Smooth muscle cell (in vitro differentiated cells): Measurements from ENCODE around the gene RAB7B. TPM values are rescaled to one million over a fixed set of nuclear protein-coding genes. Genes with fewer than 3 reads are reported as not detected.
"Not testable (repeated sequence)": the region's sequence is repeated elsewhere in the genome, so short reads cannot be mapped to it uniquely, and the experiment has no call there.

Source experiments
- DNase-seq: peaks from one replicate; lab custom pipeline; 2025; ENCODE audit not compliant: unreplicated experiment; lab: John Stamatoyannopoulos, UW
- H2AFZ ChIP-seq: fragments of 200-600 bp; sonication (generic); 2 replicates; pipeline ENCODE4 v1.6.0; 2016; ENCODE audit warnings: antibody characterized with exemption, low read depth, mild to moderate bottlenecking
- H3F3A ChIP-seq: fragments of 200-600 bp; sonication (generic); 2 replicates; pipeline ENCODE4 v1.6.0; 2017; ENCODE audit warnings: antibody characterized with exemption, low read depth
- H3K27ac ChIP-seq: fragments of 200-600 bp; sonication (generic); 2 replicates; pipeline ENCODE4 v1.5.1; 2016; ENCODE audit warnings: low read depth, mild to moderate bottlenecking
- H3K27me3 ChIP-seq: fragments of 200-600 bp; sonication (generic); 2 replicates; pipeline ENCODE4 v1.6.1; 2016; ENCODE audit warnings: low read depth, mild to moderate bottlenecking
- H3K36me3 ChIP-seq: fragments of 200-600 bp; sonication (generic); 2 replicates; pipeline ENCODE4 v1.5.1; 2016; ENCODE audit warnings: low read depth
- H3K4me1 ChIP-seq: fragments of 200-600 bp; sonication (generic); 2 replicates; pipeline ENCODE4 v1.5.1; 2016; ENCODE audit warnings: low read depth
- H3K4me2 ChIP-seq: fragments of 200-600 bp; sonication (generic); 2 replicates; pipeline ENCODE4 v1.6.0; 2016; ENCODE audit warnings: mild to moderate bottlenecking
- H3K4me3 ChIP-seq: fragments of 200-600 bp; sonication (generic); 2 replicates; pipeline ENCODE4 v1.5.1; 2016; ENCODE audit warnings: mild to moderate bottlenecking
- H3K79me2 ChIP-seq: fragments of 200-600 bp; sonication (generic); 2 replicates; pipeline ENCODE4 v1.6.0; 2016; ENCODE audit warnings: low read depth, mild to moderate bottlenecking
- H3K9ac ChIP-seq: fragments of 200-600 bp; sonication (generic); 2 replicates; pipeline ENCODE4 v1.6.0; 2016; ENCODE audit warnings: low read depth
- H3K9me3 ChIP-seq: fragments of 200-600 bp; sonication (generic); replicated peaks from 2 replicates; pipeline ENCODE4 v1.5.1; 2016; ENCODE audit warnings: low read depth
- H4K20me1 ChIP-seq: fragments of 200-600 bp; sonication (generic); 2 replicates; pipeline ENCODE4 v1.6.0; 2016; ENCODE audit warnings: low read depth
- WGBS: methylation state at CpG from one replicate; pipeline ENCODE4 v1.1.7; 2016; ENCODE audit warnings: low lambda C conversion rate; 5-methylcytosine and 5-hydroxymethylcytosine counted together
- polyA plus RNA-seq: library from polyadenylated mRNA; unstranded; fragments of >200 nt; fragmentation: Nextera tagmentation; extraction: Ambion mirVana; gene quantifications from 2 replicates; pipeline ENCODE4 v1.2.1, GENCODE V29; 2016
- total RNA-seq: library from RNA; depleted of rRNA; stranded (reverse); fragments of >200 nt; gene quantifications from 2 replicates; pipeline ENCODE4 v1.2.3, GENCODE V29; 2014
- TF ChIP-seq, protein P1 (sequence below): fragments of 200-600 bp; sonication (generic); IDR thresholded peaks from 2 replicates; pipeline ENCODE4 v1.5.1; 2017; ENCODE audit warnings: borderline replicate concordance, mild to moderate bottlenecking, antibody characterized with exemption; ENCODE audit not compliant: insufficient read depth, poor library complexity, severe bottlenecking

RAB7B gene
- total and polyA plus RNA-seq, 2 experiments from 2014 or later, result 13.0 to 13.6 TPM

GRCh38 chr1:206001476-206001888 lies 1.7 kb downstream of the RAB7B start:
- Histone ChIP-seq H3K9ac (peak overlapping the region; percentile 65), H3K4me1 (peaks cover 34% of the 10 kb centered on the region), H4K20me1 (peaks cover 3% of the 10 kb centered on the region), H3K4me3 (peak overlapping the region; percentile 38), H3K79me2 (peaks cover 16% of the 10 kb centered on the region), H3K9me3 (no peaks in the 10 kb centered on the region), H3K27me3 (no peaks in the 10 kb centered on the region), H3K4me2 (peak overlapping the region; percentile 87), H3K36me3 (no peaks in the 10 kb centered on the region), H3K27ac (peak overlapping the region; percentile 97), H2AFZ (no peak overlapping the region), H3F3A (peaks cover 36% of the 10 kb centered on the region)
- 21% methylated on average over 3 of the region's 3 CpGs for WGBS
- peak; percentile 22 for DNase-seq
- TF ChIP-seq, protein P1, sequence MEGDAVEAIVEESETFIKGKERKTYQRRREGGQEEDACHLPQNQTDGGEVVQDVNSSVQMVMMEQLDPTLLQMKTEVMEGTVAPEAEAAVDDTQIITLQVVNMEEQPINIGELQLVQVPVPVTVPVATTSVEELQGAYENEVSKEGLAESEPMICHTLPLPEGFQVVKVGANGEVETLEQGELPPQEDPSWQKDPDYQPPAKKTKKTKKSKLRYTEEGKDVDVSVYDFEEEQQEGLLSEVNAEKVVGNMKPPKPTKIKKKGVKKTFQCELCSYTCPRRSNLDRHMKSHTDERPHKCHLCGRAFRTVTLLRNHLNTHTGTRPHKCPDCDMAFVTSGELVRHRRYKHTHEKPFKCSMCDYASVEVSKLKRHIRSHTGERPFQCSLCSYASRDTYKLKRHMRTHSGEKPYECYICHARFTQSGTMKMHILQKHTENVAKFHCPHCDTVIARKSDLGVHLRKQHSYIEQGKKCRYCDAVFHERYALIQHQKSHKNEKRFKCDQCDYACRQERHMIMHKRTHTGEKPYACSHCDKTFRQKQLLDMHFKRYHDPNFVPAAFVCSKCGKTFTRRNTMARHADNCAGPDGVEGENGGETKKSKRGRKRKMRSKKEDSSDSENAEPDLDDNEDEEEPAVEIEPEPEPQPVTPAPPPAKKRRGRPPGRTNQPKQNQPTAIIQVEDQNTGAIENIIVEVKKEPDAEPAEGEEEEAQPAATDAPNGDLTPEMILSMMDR, result no peak

DNA sequence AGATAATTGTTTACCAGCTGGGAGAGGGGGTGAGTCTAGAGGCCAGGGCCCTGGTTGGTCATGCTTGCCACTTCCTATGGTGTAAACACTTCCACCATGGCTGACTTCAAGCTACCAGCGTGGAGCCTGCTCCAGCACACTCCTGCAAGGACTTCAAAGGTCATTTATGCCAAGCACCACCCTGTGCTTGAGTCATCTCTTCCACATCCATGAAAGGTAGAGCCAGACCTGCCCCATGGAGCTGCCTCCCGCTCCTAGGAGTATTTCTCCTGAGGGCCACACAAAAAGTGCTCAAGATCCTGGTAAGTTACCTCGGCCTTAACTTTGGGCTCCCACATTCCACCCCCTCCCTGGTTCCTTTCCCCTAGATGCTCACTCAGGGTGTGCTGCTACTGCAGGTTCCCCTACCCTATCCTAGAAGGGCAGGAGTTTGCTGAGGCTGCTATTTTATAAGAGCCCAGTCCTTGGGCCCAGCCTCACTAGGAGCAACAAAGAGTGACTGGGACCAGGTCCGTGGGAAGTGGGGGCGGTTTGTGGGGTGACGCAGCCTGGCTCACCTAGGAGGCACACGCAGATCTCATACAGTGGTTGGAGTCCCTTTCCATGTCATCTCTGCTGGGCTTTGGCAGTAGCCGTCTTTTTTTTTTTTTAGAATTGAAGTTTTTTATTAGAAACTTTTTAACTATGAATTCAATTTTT lies 2.4 kb downstream of the RAB7B start:
- Histone ChIP-seq H2AFZ (no peak overlapping the region), H3K4me3 (no peak overlapping the region)

GRCh38 chr1:205998457-205999241 lies 4.5 kb downstream of the RAB7B start:
- Histone ChIP-seq H3K4me2 (no peak overlapping the region), H3K79me2 (peaks cover 16% of the 10 kb centered on the region), H3K9me3 (no peaks in the 10 kb centered on the region), H3K4me1 (peaks cover 34% of the 10 kb centered on the region), H3K27ac (no peak overlapping the region), H3F3A (peaks cover 29% of the 10 kb centered on the region), H3K27me3 (no peaks in the 10 kb centered on the region), H4K20me1 (peaks cover 3% of the 10 kb centered on the region), H3K9ac (no peak overlapping the region), H2AFZ (no peak overlapping the region), H3K36me3 (no peaks in the 10 kb centered on the region), H3K4me3 (no peak overlapping the region)
- WGBS, result 49% methylated on average over 13 of the region's 13 CpGs
- DNase-seq, result no peak
- TF ChIP-seq, protein P1, result no peak

More for the DNA sequence above, 2.4 kb downstream of the RAB7B start:
- no peaks in the 10 kb centered on the region for H3K36me3 ChIP-seq
- no peak for DNase-seq
- H3K4me1 ChIP-seq, result peaks cover 34% of the 10 kb centered on the region
- peak overlapping the region; percentile 97 for H3K27ac ChIP-seq
- H3F3A ChIP-seq, result peaks cover 36% of the 10 kb centered on the region
- TF ChIP-seq, protein P1, result no peak
- peaks cover 16% of the 10 kb centered on the region for H3K79me2 ChIP-seq
- H3K27me3 ChIP-seq, result no peaks in the 10 kb centered on the region
- H3K4me2 ChIP-seq, result peak overlapping the region; percentile 64
- no peaks in the 10 kb centered on the region for H3K9me3 ChIP-seq
- H3K9ac ChIP-seq, result peak overlapping the region; percentile 74
- WGBS, result 38% methylated on average over 8 of the region's 8 CpGs
- peaks cover 3% of the 10 kb centered on the region for H4K20me1 ChIP-seq

- H4K20me1 ChIP-seq, H3K9ac ChIP-seq, H3K4me2 ChIP-seq, DNase-seq, H3K4me3 ChIP-seq, H2AFZ ChIP-seq, H3K27ac ChIP-seq, H3K27me3 ChIP-seq, H3K9me3 ChIP-seq: not testable (repeated sequence)
- peaks cover 16% of the 10 kb centered on the region for H3K79me2 ChIP-seq
- peaks cover 17% of the 10 kb centered on the region for H3K4me1 ChIP-seq
- H3F3A ChIP-seq, result peaks cover 12% of the 10 kb centered on the region
- WGBS, result 94% methylated on average over 1 of the region's 1 CpG
- peaks cover 11% of the 10 kb centered on the region for H3K36me3 ChIP-seq
These were observed 6.6 kb downstream of the RAB7B start for GRCh38 chr1:205996641-205997040.
